HCT116 (cell line): ENCODE results near the gene CALN1. TPM values are rescaled to one million over a fixed set of nuclear protein-coding genes. Genes with fewer than 3 reads are reported as not detected.

Experiments used
- ATAC-seq: fragments of 200-7000 bp; cut with Tn5 transposase; 2 replicates; pipeline ENCODE4 v1.9.1; 2020; ENCODE audit warnings: mild to moderate bottlenecking, moderate library complexity
- BruUV-seq: library from RNA; stranded (reverse); fragments of 400-500 nt; replicated peaks from 2 replicates; lab custom pipeline; 2021; lab: Mats Ljungman, UMichigan
- CTCF ChIA-PET: fragments of 300-600 bp; sonication (Branson Sonifier 250); formaldehyde crosslinking; loops from one replicate; lab custom pipeline; 2021; ENCODE audit warnings: antibody characterized with exemption; lab: Charles Lee
- POLR2A ChIA-PET: fragments of 300-600, 350-600 bp; sonication (Branson Sonifier 250); formaldehyde crosslinking; loops from one replicate; lab custom pipeline; 2021; ENCODE audit warnings: antibody characterized with exemption; lab: Charles Lee
- RAD21 ChIA-PET, 2 experiments: fragments of 300-600 bp; sonication (Branson Sonifier 250); formaldehyde crosslinking; loops; one replicate each; lab custom pipeline; 2023; ENCODE audit warnings: low total read pairs in 2 of 2; ENCODE audit not compliant: uncharacterized antibody in 2 of 2, unreplicated experiment in 2 of 2, low non-redundant PET in 1 of 2; lab: Charles Lee
- DNase-seq: peaks from one replicate; pipeline ENCODE4 v3.0.0-alpha.2; 2010; ENCODE audit warnings: low read depth, low spot score
- H2AFZ ChIP-seq: fragments of 200-600 bp; shearing (Covaris generic), sonication (generic); 2 replicates; pipeline ENCODE4 v1.6.1; 2017; ENCODE audit warnings: low read depth, mixed run types, mixed read lengths, antibody characterized with exemption, low read length; ENCODE audit not compliant: poor library complexity, severe bottlenecking
- H3K27ac ChIP-seq: 2 replicates; pipeline ENCODE4 v1.5.1; 2012; ENCODE audit warnings: low read depth, low read length
- H3K27me3 ChIP-seq: fragments of 200-600 bp; sonication (generic); 2 replicates; pipeline ENCODE4 v1.6.1; 2016; ENCODE audit warnings: mixed run types, low read length, mixed read lengths; ENCODE audit not compliant: insufficient read depth
- H3K36me3 ChIP-seq, 2 experiments: fragments of 200-500 bp in 1 of 2; fragments of 200-600 bp in 1 of 2; sonication (Bioruptor generic) in 1 of 2; sonication (generic) in 1 of 2; 2 replicates each; pipeline versions ENCODE4 v1.5.1 to v1.6.1; 2014 to 2016; ENCODE audit warnings: low read length in 2 of 2, inconsistent platforms in 1 of 2, mixed read lengths in 1 of 2, mixed run types in 1 of 2; ENCODE audit not compliant: insufficient read depth in 2 of 2, control insufficient read depth in 1 of 2
- H3K4me1 ChIP-seq, 2 experiments: fragments of 200-600 bp in 1 of 2; sonication (generic) in 1 of 2; 2 replicates each; pipeline versions ENCODE4 v1.5.1 to v1.6.1; 2012 to 2017; ENCODE audit warnings: low read length in 2 of 2, inconsistent platforms in 1 of 2, mild to moderate bottlenecking in 1 of 2, mixed read lengths in 1 of 2, mixed run types in 1 of 2, moderate library complexity in 1 of 2; ENCODE audit not compliant: insufficient read depth in 2 of 2, control insufficient read depth in 1 of 2
- H3K4me2 ChIP-seq: fragments of 200-600 bp; sonication (generic); 2 replicates; pipeline ENCODE4 v1.6.1; 2017; ENCODE audit warnings: mixed run types, low read length, mixed read lengths
- H3K4me3 ChIP-seq, 2 experiments: fragments of 200-600 bp in 1 of 2; sonication (generic) in 1 of 2; replicated peaks in 1 of 2; 2 replicates each; pipeline ENCODE4 v1.5.1; 2011 to 2016; ENCODE audit warnings: low read length in 2 of 2, control low read depth in 1 of 2, low read depth in 1 of 2, mild to moderate bottlenecking in 1 of 2, mixed read lengths in 1 of 2, mixed run types in 1 of 2
- H3K79me2 ChIP-seq: fragments of 200-600 bp; sonication (generic); 2 replicates; pipeline ENCODE4 v1.6.1; 2017; ENCODE audit warnings: mild to moderate bottlenecking, mixed run types, low read length, moderate library complexity, mixed read lengths; ENCODE audit not compliant: insufficient read depth
- H3K9ac ChIP-seq: fragments of 200-600 bp; sonication (generic); 2 replicates; pipeline ENCODE4 v1.6.1; 2016; ENCODE audit warnings: low read length, mixed read lengths
- H3K9me2 ChIP-seq: fragments of 200-600 bp; sonication (generic), shearing (Covaris generic); 2 replicates; pipeline ENCODE4 v1.6.1; 2017; ENCODE audit warnings: mixed run types, mild to moderate bottlenecking, moderate library complexity; ENCODE audit not compliant: insufficient read depth
- H3K9me3 ChIP-seq, 2 experiments: fragments of 200-500 bp in 1 of 2; fragments of 200-600 bp in 1 of 2; sonication (Bioruptor generic) in 1 of 2; sonication (generic) in 1 of 2; 2 replicates each; pipeline ENCODE4 v1.6.1; 2014 to 2017; ENCODE audit warnings: low read length in 2 of 2, mixed read lengths in 2 of 2, inconsistent platforms in 1 of 2, low read depth in 1 of 2, mild to moderate bottlenecking in 1 of 2, mixed run types in 1 of 2, moderate library complexity in 1 of 2; ENCODE audit not compliant: control insufficient read depth in 1 of 2, insufficient read depth in 1 of 2
- H4K20me1 ChIP-seq: fragments of 200-600 bp; sonication (generic), shearing (Covaris generic); 2 replicates; pipeline ENCODE4 v1.6.1; 2017; ENCODE audit warnings: mixed run types, mild to moderate bottlenecking, moderate library complexity; ENCODE audit not compliant: insufficient read depth
- ATF3 ChIP-seq: IDR thresholded peaks from 2 replicates; pipeline ENCODE4 v1.6.1; 2012
- ELF1 ChIP-seq: IDR thresholded peaks from 2 replicates; pipeline ENCODE4 v1.6.1; 2012; ENCODE audit warnings: low read depth, borderline replicate concordance
- EZH2 ChIP-seq: fragments of 200-600 bp; sonication (generic); IDR thresholded peaks from 2 replicates; pipeline ENCODE4 v1.6.1; 2017; ENCODE audit warnings: antibody characterized with exemption, mixed run types
- EZH2phosphoT487 ChIP-seq: fragments of 200-600 bp; IDR thresholded peaks from 2 replicates; pipeline ENCODE4 v1.6.1; 2018; ENCODE audit warnings: antibody characterized with exemption, borderline replicate concordance
- FOSL1 ChIP-seq: IDR thresholded peaks from 2 replicates; pipeline ENCODE4 v1.6.1; 2012; ENCODE audit warnings: low read depth
- JUND ChIP-seq: IDR thresholded peaks from 2 replicates; pipeline ENCODE4 v1.6.1; 2012
- MAX ChIP-seq: IDR thresholded peaks from 2 replicates; pipeline ENCODE4 v1.6.1; 2012
- REST ChIP-seq: IDR thresholded peaks from 2 replicates; pipeline ENCODE4 v1.6.1; 2012; ENCODE audit warnings: low read depth
- SIN3A ChIP-seq: IDR thresholded peaks from 2 replicates; pipeline ENCODE4 v1.6.1; 2012; ENCODE audit warnings: low read depth
- SRF ChIP-seq: IDR thresholded peaks from 2 replicates; pipeline ENCODE4 v1.6.1; 2012; ENCODE audit warnings: low read depth
- intact Hi-C: fragments of 100-400 bp; cut with micrococcal nuclease; formaldehyde crosslinking; loops from 2 replicates; pipeline ENCODE4 v1.10.0; 2022
- total RNA-seq: library from RNA; stranded (reverse); gene quantifications from one replicate; pipeline ENCODE4 v1.2.1, GENCODE V29; 2021; ENCODE audit not compliant: unreplicated experiment

CALN1 gene
- total RNA-seq, 1 experiment from 2014 or later = 0.17 TPM

GRCh38 chr7:71864130-71864529 lies 548.0 kb downstream of the CALN1 start:
- ChIA-PET POLR2A (no interaction called here), RAD21 (no interaction called here), CTCF (no interaction called here)
- H3K27me3 ChIP-seq = no peaks in the 10 kb centered on the region
- BruUV-seq = no TSS peak
- intact Hi-C loops = no loop called here
- H3K4me2 ChIP-seq = no peak overlapping the region
- no peak overlapping the region for H3K27ac ChIP-seq
- H3K79me2 ChIP-seq = no peaks in the 10 kb centered on the region
- no peaks in the 10 kb centered on the region for H3K9me2 ChIP-seq
- peaks cover 3 to 11% of the 10 kb centered on the region in 2 experiments; a peak in 3 of 4 replicates for H3K9me3 ChIP-seq
- no peak for DNase-seq
- no peak for ATAC-seq
- no peaks in the 10 kb centered on the region for H4K20me1 ChIP-seq
- H3K4me1 ChIP-seq = no peaks in the 10 kb centered on the region
- no peak for TF ChIP-seq EZH2phosphoT487
- TF ChIP-seq JUND = no peak
- TF ChIP-seq FOSL1 = no peak
- TF ChIP-seq EZH2 = no peak
- no peak for TF ChIP-seq ELF1
- TF ChIP-seq SIN3A = no peak
- no peak for TF ChIP-seq MAX
- TF ChIP-seq REST = no peak
- no peak for TF ChIP-seq ATF3
- no peak for TF ChIP-seq SRF
- no peak overlapping the region for H3K4me3 ChIP-seq
- no peaks in the 10 kb centered on the region for H3K36me3 ChIP-seq
- no peak overlapping the region for H3K9ac ChIP-seq
- no peak overlapping the region for H2AFZ ChIP-seq
